B cell (primary cell): ENCODE results near the gene CCBE1. TPM values are rescaled to one million over a fixed set of nuclear protein-coding genes. Genes with fewer than 3 reads are reported as not detected.

Experiments used
- ATAC-seq: fragments of 200-7000 bp; cut with Tn5 transposase; one replicate; pipeline ENCODE4 v1.10.0; 2021; ENCODE audit warnings: low read depth, mild to moderate bottlenecking, moderate number of reproducible peaks, moderate library complexity
- CTCF ChIA-PET: fragments of 350-600 bp; sonication (Branson Sonifier 250); formaldehyde crosslinking; loops from one replicate; lab custom pipeline; 2021; ENCODE audit warnings: antibody characterized with exemption, inconsistent platforms; lab: Charles Lee
- POLR2A ChIA-PET: fragments of 350-600 bp; sonication (Branson Sonifier 250); formaldehyde crosslinking; loops from one replicate; lab custom pipeline; 2021; ENCODE audit warnings: antibody characterized with exemption; lab: Charles Lee
- DNase-seq: peaks from one replicate; pipeline ENCODE4 v3.0.0; 2013
- H2AFZ ChIP-seq: 2 replicates; pipeline ENCODE4 v1.6.1; 2012; ENCODE audit warnings: mild to moderate bottlenecking, low read depth, low read length; ENCODE audit not compliant: insufficient read depth, poor library complexity, severe bottlenecking
- H3K27ac ChIP-seq, 2 donors: 1 replicate in 1 of 2; 2 replicates in 1 of 2; pipeline ENCODE4 v1.5.1; 2012 to 2013; ENCODE audit warnings: low read length in 2 of 2, mild to moderate bottlenecking in 2 of 2, moderate library complexity in 1 of 2
- H3K27me3 ChIP-seq, 4 experiments: fragments of 200-600 bp in 1 of 4; sonication (generic) in 1 of 4; replicated peaks in 1 of 4; 1 replicate in 2 of 4; 2 replicates in 2 of 4; pipeline versions ENCODE4 v1.6.1 to v1.7.0; 2013 to 2016; ENCODE audit warnings: low read length in 3 of 4, mild to moderate bottlenecking in 2 of 4, mixed read lengths in 1 of 4, moderate library complexity in 1 of 4; ENCODE audit not compliant: insufficient read depth in 4 of 4, control insufficient read depth in 3 of 4; ENCODE audit errors: control extremely low read depth in 1 of 4
- H3K36me3 ChIP-seq, 2 experiments: replicated peaks in 1 of 2; 1 replicate in 1 of 2; 2 replicates in 1 of 2; pipeline versions ENCODE4 v1.6.1 to v1.7.1; 2013; ENCODE audit warnings: low read length in 1 of 2; ENCODE audit not compliant: insufficient read depth in 2 of 2, control insufficient read depth in 1 of 2; ENCODE audit errors: control extremely low read depth in 1 of 2, extremely low read depth in 1 of 2
- H3K4me1 ChIP-seq, 2 donors: fragments of 200-600 bp in 1 of 2; sonication (generic) in 1 of 2; 1 replicate in 1 of 2; 2 replicates in 1 of 2; pipeline versions ENCODE4 v1.5.1 to v1.6.1; 2013 to 2017; ENCODE audit warnings: low read length in 2 of 2; ENCODE audit not compliant: control insufficient read depth in 2 of 2, insufficient read depth in 2 of 2
- H3K4me2 ChIP-seq: replicated peaks from 2 replicates; pipeline ENCODE3; 2012; ENCODE audit warnings: mild to moderate bottlenecking, low read depth, low read length; ENCODE audit not compliant: poor library complexity, severe bottlenecking
- H3K4me3 ChIP-seq, 5 experiments: fragments of 200-600 bp in 1 of 5; sonication (generic) in 1 of 5; 1 replicate in 3 of 5; 2 replicates in 2 of 5; pipeline versions ENCODE4 v1.5.1 to v1.7.0; 2011 to 2016; ENCODE audit warnings: low read length in 4 of 5, mild to moderate bottlenecking in 4 of 5, low read depth in 2 of 5, control low read depth in 1 of 5, moderate library complexity in 1 of 5; ENCODE audit not compliant: insufficient read depth in 1 of 5; ENCODE audit errors: control extremely low read depth in 1 of 5, extremely low read depth in 1 of 5
- H3K79me2 ChIP-seq: fragments of 200-600 bp; sonication (generic); one replicate; pipeline ENCODE4 v1.6.0; 2016; ENCODE audit warnings: low read length; ENCODE audit not compliant: control insufficient read depth, insufficient read depth
- H3K9ac ChIP-seq: fragments of 200-600 bp; sonication (generic); 2 replicates; pipeline ENCODE4 v1.6.1; 2017; ENCODE audit warnings: mild to moderate bottlenecking, low read length, moderate library complexity
- H3K9me3 ChIP-seq, 3 donors: one replicate each; pipeline versions ENCODE4 v1.6.1 to v1.7.1; 2013; ENCODE audit warnings: low read length in 2 of 3; ENCODE audit not compliant: control insufficient read depth in 2 of 3, insufficient read depth in 1 of 3; ENCODE audit errors: control extremely low read depth in 1 of 3
- H4K20me1 ChIP-seq: 2 replicates; pipeline ENCODE4 v1.6.0; 2012; ENCODE audit warnings: mild to moderate bottlenecking, low read length; ENCODE audit not compliant: insufficient read depth, control insufficient read depth, poor library complexity, severe bottlenecking
- H3K27ac Mint-ChIP-seq: one replicate; pipeline ENCODE4 v1.8.0; 2021; ENCODE audit warnings: mixed read lengths
- H3K27me3 Mint-ChIP-seq: one replicate; pipeline ENCODE4 v1.8.0; 2021; ENCODE audit warnings: mixed read lengths
- H3K4me1 Mint-ChIP-seq: one replicate; pipeline ENCODE4 v1.8.0; 2021; ENCODE audit warnings: mixed read lengths
- H3K4me3 Mint-ChIP-seq: one replicate; pipeline ENCODE4 v1.8.0; 2021; ENCODE audit warnings: mixed read lengths
- H3K9me3 Mint-ChIP-seq: one replicate; pipeline ENCODE4 v1.8.0; 2022; ENCODE audit warnings: mixed read lengths; ENCODE audit not compliant: insufficient read depth
- CTCF ChIP-seq: fragments of 200-600 bp; IDR thresholded peaks from one replicate; pipeline ENCODE4 v1.8.0; 2022; ENCODE audit warnings: antibody characterized with exemption, mild to moderate bottlenecking
- EZH2 ChIP-seq: IDR thresholded peaks from 2 replicates; pipeline ENCODE4 v1.6.1; 2012; ENCODE audit warnings: borderline replicate concordance, low read depth, mild to moderate bottlenecking, moderate library complexity, low read length; ENCODE audit not compliant: insufficient read depth, poor library complexity, severe bottlenecking
- WGBS: methylation state at CpG from one replicate; pipeline ENCODE4 v1.1.5; 2013; ENCODE audit warnings: missing lambda C conversion rate; ENCODE audit not compliant: insufficient coverage; 5-methylcytosine and 5-hydroxymethylcytosine counted together
- intact Hi-C: fragments of 100-400 bp; cut with micrococcal nuclease; formaldehyde crosslinking; loops from one replicate; pipeline ENCODE4 v1.10.0; 2022
- polyA plus RNA-seq: library from polyadenylated mRNA; depleted of rRNA; stranded (reverse); fragments of >200 nt; gene quantifications from 2 replicates; pipeline ENCODE4 v1.2.3, GENCODE V29; 2012
- total RNA-seq, 2 donors: library from RNA; stranded (reverse); fragments of 120-200 nt in 1 of 2; gene quantifications; 1 replicate in 1 of 2; 2 replicates in 1 of 2; pipeline versions ENCODE4 v1.2.3 to v1.2.4, GENCODE V29; 2013 to 2022

CCBE1 gene
- total and polyA plus RNA-seq, 2 donors (not counting 1 experiment from before 2014, with no cell fraction given), result not detected

GRCh38 chr18:59477849-59478248 lies 219.4 kb downstream of the CCBE1 start:
- DNase-seq (no peak), ATAC-seq (no peak)
- no peaks in the 10 kb centered on the region for H3K4me1 ChIP-seq
- TF ChIP-seq CTCF (no peak), EZH2 (no peak)
- intact Hi-C loops, result no loop called here
- no peak overlapping the region for H2AFZ ChIP-seq
- Mint-ChIP-seq H3K27ac (no peak overlapping the region), H3K4me3 (no peak overlapping the region), H3K4me1 (no peaks in the 10 kb centered on the region), H3K9me3 (no peaks in the 10 kb centered on the region), H3K27me3 (peaks cover 46% of the 10 kb centered on the region)
- no peaks in the 10 kb centered on the region for H3K9me3 ChIP-seq
- H3K4me2 ChIP-seq, result no peak overlapping the region
- ChIA-PET CTCF (no interaction called here), POLR2A (no interaction called here)
- no peak overlapping the region for H3K27ac ChIP-seq
- no peak overlapping the region for H3K9ac ChIP-seq
- no CpG with 5 or more reads among the region's 2 CpGs for WGBS
- no peaks in the 10 kb centered on the region for H3K36me3 ChIP-seq
- peaks cover 0 to 7% (median 0%) of the 10 kb centered on the region in 4 experiments for H3K27me3 ChIP-seq
- no peaks in the 10 kb centered on the region for H4K20me1 ChIP-seq
- no peak overlapping the region for H3K4me3 ChIP-seq
- H3K79me2 ChIP-seq, result no peaks in the 10 kb centered on the region

- Histone ChIP-seq H3K9ac (no peak overlapping the region), H3K36me3 (no peaks in the 10 kb centered on the region), H3K4me2 (no peak overlapping the region), H3K9me3 (no peaks in the 10 kb centered on the region), H3K79me2 (no peaks in the 10 kb centered on the region), H3K27me3 (no peaks in the 10 kb centered on the region), H2AFZ (no peak overlapping the region), H3K4me3 (no peak overlapping the region), H3K27ac (no peak overlapping the region), H4K20me1 (no peaks in the 10 kb centered on the region), H3K4me1 (no peaks in the 10 kb centered on the region)
- ChIA-PET CTCF (interaction anchor here (1.6 kb wide), 1 partner anchor 11 kb away, joined by 5 read pairs; no protein-coding TSS in a partner anchor), POLR2A (no interaction called here)
- intact Hi-C loops, result no loop called here
- Mint-ChIP-seq H3K27me3 (peaks cover 24% of the 10 kb centered on the region), H3K4me1 (no peaks in the 10 kb centered on the region), H3K9me3 (no peaks in the 10 kb centered on the region), H3K27ac (no peak overlapping the region), H3K4me3 (no peak overlapping the region)
- WGBS, result 89% methylated on average over 4 of the region's 8 CpGs
- DNase-seq (no peak), ATAC-seq (no peak)
- TF ChIP-seq EZH2 (no peak), CTCF (no peak)
Measured at GRCh38 chr18:59470561-59471121, 226.6 kb downstream of the CCBE1 start.
